HepG2 (cell line): Measurements from ENCODE around the gene RAB14. TPM values are rescaled to one million over a fixed set of nuclear protein-coding genes. Genes with fewer than 3 reads are reported as not detected.

Experiments used
- BHLHE40 ChIP-seq: IDR thresholded peaks from 2 replicates; pipeline ENCODE4 v1.6.1; 2011; ENCODE audit warnings: low read length, improper control_type of control experiment
- FOXA3 ChIP-seq: IDR thresholded peaks from 2 replicates; pipeline ENCODE4 v1.6.1; 2016; ENCODE audit warnings: missing genetic modification reagents, missing compliant biosample characterization
- HDAC1 ChIP-seq: sonication (generic); formaldehyde crosslinking; IDR thresholded peaks from 2 replicates; pipeline ENCODE4 v1.5.1; 2020; ENCODE audit warnings: mild to moderate bottlenecking, missing genetic modification reagents
- MXD3 ChIP-seq: IDR thresholded peaks from 2 replicates; pipeline ENCODE4 v1.6.1; 2016; ENCODE audit warnings: mild to moderate bottlenecking, missing biosample characterization, missing genetic modification reagents
- NFAT5 ChIP-seq: sonication (generic); formaldehyde crosslinking; IDR thresholded peaks from 2 replicates; pipeline ENCODE4 v1.4.0; 2020; ENCODE audit warnings: missing genetic modification reagents
- NR2F1 ChIP-seq, 2 experiments: fragments of 450-650 bp in 1 of 2; formaldehyde crosslinking in 1 of 2; IDR thresholded peaks; 2 replicates each; pipeline versions ENCODE4 v1.5.0 to v1.6.1; 2016 to 2020; ENCODE audit warnings: mild to moderate bottlenecking in 1 of 2, missing compliant biosample characterization in 1 of 2, missing genetic modification reagents in 1 of 2, moderate library complexity in 1 of 2
- POGK ChIP-seq: sonication (generic); formaldehyde crosslinking; conservative IDR thresholded peaks from 2 replicates; pipeline ENCODE4 v1.8.0; 2022; ENCODE audit warnings: mild to moderate bottlenecking, moderate library complexity, missing genetic modification reagents
- PTBP1 ChIP-seq: fragments of 200-400 bp; formaldehyde crosslinking; IDR thresholded peaks from 2 replicates; pipeline ENCODE4 v1.6.1; 2018; ENCODE audit warnings: low read length, low read depth; ENCODE audit not compliant: poor library complexity, severe bottlenecking
- SP2 ChIP-seq: sonication (generic); formaldehyde crosslinking; IDR thresholded peaks from 2 replicates; pipeline ENCODE4 v1.5.1; 2020; ENCODE audit warnings: mild to moderate bottlenecking, missing genetic modification reagents
- TCF12 ChIP-seq, 2 experiments: fragments of 450-650 bp in 1 of 2; sonication (generic) in 1 of 2; formaldehyde crosslinking in 1 of 2; IDR thresholded peaks; 2 replicates each; pipeline versions ENCODE4 v1.6.1 to v1.8.0; 2017 to 2022; ENCODE audit warnings: antibody characterized with exemption in 1 of 2, mild to moderate bottlenecking in 1 of 2, missing genetic modification reagents in 1 of 2, moderate library complexity in 1 of 2
- ZBTB3 ChIP-seq: sonication (generic); formaldehyde crosslinking; IDR thresholded peaks from 2 replicates; pipeline ENCODE4 v1.4.0; 2020; ENCODE audit warnings: low read depth, mild to moderate bottlenecking, moderate library complexity, missing genetic modification reagents, borderline replicate concordance
- ZBTB7B ChIP-seq: sonication (generic); formaldehyde crosslinking; IDR thresholded peaks from 2 replicates; pipeline ENCODE4 v1.4.0; 2020; ENCODE audit warnings: missing genetic modification reagents
- ZNF264 ChIP-seq: sonication (generic); formaldehyde crosslinking; IDR thresholded peaks from 2 replicates; pipeline ENCODE4 v1.4.0; 2020; ENCODE audit warnings: missing genetic modification reagents
- ZNF496 ChIP-seq: sonication (generic); formaldehyde crosslinking; IDR thresholded peaks from 2 replicates; pipeline ENCODE4 v1.8.1; 2023; ENCODE audit warnings: mild to moderate bottlenecking, moderate library complexity, missing genetic modification reagents; ENCODE audit not compliant: insufficient replicate concordance
- ZNF614 ChIP-seq: IDR thresholded peaks from 2 replicates; pipeline ENCODE4 v1.6.1; 2018; ENCODE audit warnings: missing biosample characterization, missing genetic modification reagents, inconsistent platforms, borderline replicate concordance
- ZNF720 ChIP-seq: sonication (generic); formaldehyde crosslinking; IDR thresholded peaks from 2 replicates; pipeline ENCODE4 v1.4.0; 2020; ENCODE audit warnings: missing genetic modification reagents
- ZNF770 ChIP-seq: sonication (generic); formaldehyde crosslinking; IDR thresholded peaks from 2 replicates; pipeline ENCODE4 v1.5.0; 2020; ENCODE audit warnings: mild to moderate bottlenecking, missing genetic modification reagents
- ZNF792 ChIP-seq: IDR thresholded peaks from 2 replicates; pipeline ENCODE4 v1.6.1; 2016
- polyA plus RNA-seq, 8 experiments: library from polyadenylated mRNA; depleted of rRNA in 3 of 8; stranded (reverse) in 7 of 8; unstranded in 1 of 8; fragments of >200 nt; fragmentation: Illumina TruSeq in 4 of 8; extraction: Trizol in 4 of 8; gene quantifications; 2 replicates each; pipeline versions ENCODE4 v1.2.1 to v1.2.3, GENCODE V29; 2011 to 2016; ENCODE audit warnings: low read depth in 4 of 8, missing spikeins in 1 of 8, mixed read lengths in 1 of 8; ENCODE audit not compliant: insufficient read depth in 1 of 8
- total RNA-seq, 5 experiments: library from RNA; depleted of rRNA; stranded (reverse); fragments of >200 nt; fragmentation: Illumina TruSeq; extraction: Trizol; gene quantifications; 2 replicates each; pipeline ENCODE4 v1.2.3, GENCODE V29; 2016; ENCODE audit warnings: low read depth in 1 of 5

The RAB14 gene
- total and polyA plus RNA-seq, 2 of the 13 experiments (the other 11 are each of a cell fraction or from before 2014, with no cell fraction given), result 17.4 to 19.3 TPM

GRCh38 chr9:121213136-121213806 is 11.6 kb upstream of the RAB14 start (continued):
- TF ChIP-seq BHLHE40 (peak; percentile 36; the same call in 1 of the 2 replicates), FOXA3 (CRISPR knock-in tag) (peak; percentile 7; the same call in 1 of the 2 replicates), ZNF770 (no peak), NR2F1 (CRISPR knock-in tag; IDR thresholded peaks at IDR 0.05) (no peak), ZNF792 (CRISPR knock-in tag) (no peak), SP2 (CRISPR knock-in tag) (no peak), NFAT5 (CRISPR knock-in tag) (no peak), ZNF264 (CRISPR knock-in tag) (no peak), PTBP1 (no peak), ZBTB3 (CRISPR knock-in tag) (no peak), ZNF614 (CRISPR knock-in tag) (no peak), HDAC1 (CRISPR knock-in tag) (no peak), ZNF720 (CRISPR knock-in tag) (no peak), MXD3 (no peak), ZNF496 (CRISPR knock-in tag) (no peak), TCF12 (IDR thresholded peaks at IDR 0.05) (no peak), TCF12 (CRISPR knock-in tag; IDR thresholded peaks at IDR 0.05) (no peak), ZBTB7B (CRISPR knock-in tag) (no peak), POGK (CRISPR knock-in tag) (no peak)
